BJ (cell line): ENCODE data around the gene ATAD3C. TPM values are rescaled to one million over a fixed set of nuclear protein-coding genes. Genes with fewer than 3 reads are reported as not detected.
"Not testable (repeated sequence)": the region's sequence is repeated elsewhere in the genome, so short reads cannot be mapped to it uniquely, and the experiment has no call there.

ENCODE experiments used
- CTCF ChIA-PET: fragments of 350-600 bp; formaldehyde crosslinking; extraction: SDS; loops from one replicate; lab custom pipeline; 2021; ENCODE audit warnings: antibody characterized with exemption, inconsistent platforms; lab: Yijun Ruan, JAX
- POLR2A ChIA-PET: fragments of 300-600 bp; sonication (Branson Sonifier 250); formaldehyde crosslinking; extraction: SDS; loops from one replicate; lab custom pipeline; 2021; ENCODE audit warnings: antibody characterized with exemption; lab: Charles Lee
- DNase-seq: peaks from one replicate; pipeline ENCODE4 v3.0.0-alpha.2; 2011; ENCODE audit warnings: low read depth
- H3K27me3 ChIP-seq: 2 replicates; pipeline ENCODE4 v1.6.0; 2011; ENCODE audit warnings: low read length; ENCODE audit not compliant: control insufficient read depth, insufficient read depth
- H3K36me3 ChIP-seq: 2 replicates; pipeline ENCODE4 v1.5.1; 2011; ENCODE audit warnings: low read length; ENCODE audit not compliant: control insufficient read depth, insufficient read depth
- H3K4me3 ChIP-seq: 2 replicates; pipeline ENCODE4 v1.5.1; 2011; ENCODE audit warnings: low read depth, mild to moderate bottlenecking, control low read depth, low read length
- CTCF ChIP-seq: IDR thresholded peaks from 2 replicates; pipeline ENCODE4 v1.5.1; 2011; ENCODE audit warnings: low read depth, mild to moderate bottlenecking, control low read depth, inconsistent platforms, low read length, moderate library complexity; ENCODE audit not compliant: insufficient read depth
- polyA plus RNA-seq: library from polyadenylated mRNA; depleted of rRNA; stranded (reverse); fragments of >200 nt; gene quantifications from 2 replicates; pipeline ENCODE4 v1.2.3, GENCODE V29; 2011

The ATAD3C gene
- polyA plus RNA-seq, 1 experiment = 0.06 TPM

GRCh38 chr1:1402072-1402900 lies 47.2 kb upstream of the ATAD3C start:
- Histone ChIP-seq H3K36me3 (peaks cover 31% of the 10 kb centered on the region), H3K4me3 (no peak overlapping the region), H3K27me3 (no peaks in the 10 kb centered on the region)
- TF ChIP-seq CTCF = peak; percentile 70
- ChIA-PET CTCF (interaction anchor here (0.7 kb wide), 1 partner anchor 24 kb away, joined by 4 read pairs; no protein-coding TSS in a partner anchor), POLR2A (no interaction called here)
- no peak for DNase-seq

DNA sequence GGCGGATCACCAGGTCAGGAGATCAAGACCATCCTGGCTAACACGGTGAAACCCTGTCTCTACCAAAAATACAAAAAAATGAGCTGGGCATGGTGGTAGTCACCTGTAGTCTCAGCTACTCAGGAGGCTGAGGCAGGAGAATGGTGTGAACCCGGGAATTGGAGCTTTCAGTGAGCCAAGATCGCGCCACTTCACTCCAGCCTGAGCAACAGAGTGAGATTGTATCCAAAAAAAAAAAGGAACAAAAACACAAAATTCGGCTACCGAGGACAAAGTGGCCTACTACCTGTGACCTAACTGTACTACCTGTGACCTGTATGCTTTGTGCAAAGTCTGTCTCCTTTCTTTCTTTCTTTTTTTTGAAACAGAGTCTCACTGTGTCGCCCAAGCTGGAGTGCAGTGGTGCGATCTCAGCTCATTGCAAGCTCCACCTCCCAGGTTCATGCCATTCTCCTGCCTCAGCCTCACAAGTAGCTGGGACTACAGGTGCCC lies 46.5 kb upstream of the ATAD3C start:
- POLR2A ChIA-PET, H3K4me3 ChIP-seq, CTCF ChIA-PET, H3K27me3 ChIP-seq, DNase-seq: not testable (repeated sequence)
- peaks cover 25% of the 10 kb centered on the region for H3K36me3 ChIP-seq

DNA sequence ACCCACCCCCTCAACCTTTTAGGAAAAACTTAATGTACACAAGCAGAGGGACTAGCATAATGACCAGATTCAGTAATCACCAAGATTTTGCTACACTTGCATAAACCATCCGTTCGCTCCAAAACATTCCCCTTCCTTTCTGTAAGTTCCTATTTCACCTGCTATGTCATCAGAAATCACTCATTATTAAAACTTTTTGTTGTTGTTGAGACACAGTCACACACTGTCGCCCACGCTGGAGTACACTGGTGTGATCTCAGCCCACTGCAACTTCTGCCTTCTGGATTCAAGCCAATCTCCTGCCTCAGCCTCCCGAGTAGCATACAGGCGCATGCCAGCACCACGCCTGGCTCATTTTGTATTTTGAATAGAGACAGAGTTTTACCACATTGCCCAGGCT lies 45.8 kb upstream of the ATAD3C start:
- TF ChIP-seq CTCF = no peak
- no peak overlapping the region for H3K4me3 ChIP-seq
- CTCF ChIA-PET = no interaction called here
- H3K27me3 ChIP-seq = no peaks in the 10 kb centered on the region
- H3K36me3 ChIP-seq = peaks cover 25% of the 10 kb centered on the region
- DNase-seq = no peak
- POLR2A ChIA-PET = no interaction called here

DNA sequence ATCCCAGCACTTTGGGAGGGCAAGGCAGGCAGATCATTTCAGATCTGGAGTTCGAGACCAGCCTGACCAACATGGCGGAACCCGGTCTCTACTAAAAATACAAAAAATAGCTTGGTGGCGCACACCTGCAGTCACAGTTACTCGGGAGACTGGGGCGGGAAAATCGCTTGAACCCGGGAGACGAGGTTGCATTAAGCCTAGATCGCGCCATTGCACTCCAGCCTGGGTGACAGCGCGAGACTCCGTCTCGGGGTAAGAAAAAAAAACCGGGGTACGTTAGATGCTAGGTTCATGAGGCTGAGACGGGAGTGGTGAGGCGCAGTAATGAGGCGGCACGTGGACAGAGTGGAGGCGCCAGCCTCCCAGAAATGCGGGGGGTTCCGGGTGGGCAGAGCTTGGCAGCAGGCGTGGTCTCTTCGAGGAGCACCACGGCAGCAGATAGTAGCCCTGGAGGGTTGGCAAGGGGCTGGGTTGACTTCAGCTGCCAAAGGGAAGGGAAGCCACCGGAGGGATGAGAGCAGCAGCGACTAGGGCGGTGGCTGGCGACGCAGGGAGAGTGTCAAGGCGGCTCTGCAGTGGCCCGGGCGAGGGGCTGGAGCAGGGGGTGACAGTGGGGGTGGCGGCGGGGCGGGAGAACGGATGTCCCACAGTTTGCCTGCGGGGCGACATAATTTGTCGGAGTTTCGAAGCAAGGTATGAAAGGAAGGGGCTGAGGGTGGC lies 43.2 kb upstream of the ATAD3C start:
- no peak for DNase-seq
- ChIA-PET CTCF (interaction anchor here (0.6 to 1.4 kb wide), 5 partner anchors 10 to 284 kb away, joined by 3 read pairs; no protein-coding TSS in a partner anchor), POLR2A (no interaction called here)
- H3K36me3 ChIP-seq = peaks cover 20% of the 10 kb centered on the region
- no peak for TF ChIP-seq CTCF
- peak overlapping the region; percentile 74 for H3K4me3 ChIP-seq
- no peaks in the 10 kb centered on the region for H3K27me3 ChIP-seq

- no peaks in the 10 kb centered on the region for H3K27me3 ChIP-seq
- CTCF ChIA-PET = interaction anchor here (0.8 to 1.6 kb wide), 4 partner anchors 34 to 285 kb away, joined by 3 to 4 read pairs (median 4); no protein-coding TSS in a partner anchor
- no peak for TF ChIP-seq CTCF
- POLR2A ChIA-PET = no interaction called here
- peak; percentile 33 for DNase-seq
- peaks cover 15% of the 10 kb centered on the region for H3K36me3 ChIP-seq
- H3K4me3 ChIP-seq = peak within 1 kb of the TSS; percentile 74
These were observed 42.5 kb upstream of the ATAD3C start, which contains the start of gene MRPL20 for GRCh38 chr1:1406821-1407635. Gene MRPL20 (minus strand): TSS chr1:1407293. CDS start chr1:1407217, 76 bp downstream.
